Measurements from ENCODE around the gene AAGAB. TPM values are rescaled to one million over a fixed set of nuclear protein-coding genes. Genes with fewer than 3 reads are reported as not detected.

Gene AAGAB
- total and polyA plus RNA-seq, 2 donors (not counting 1 experiment from before 2014, with no cell fraction given): 9.4 to 25.0 TPM

- H3K36me3 ChIP-seq (replicated peaks in 1 of 2; ENCODE audit: control extremely low read depth in 1 of 2, control insufficient read depth in 1 of 2, extremely low read depth in 1 of 2, insufficient read depth in 2 of 2, low read length in 1 of 2): peaks cover 0 to 31% of the 10 kb centered on the region in 2 experiments
- H3K27me3 ChIP-seq (replicated peaks in 1 of 4; ENCODE audit: control extremely low read depth in 1 of 4, control insufficient read depth in 3 of 4, insufficient read depth in 4 of 4, low read length in 3 of 4): no peaks in the 10 kb centered on the region
- no peak overlapping the region for H3K27ac ChIP-seq (ENCODE audit: low read length in 2 of 2)
- H3K9ac ChIP-seq (ENCODE audit: low read length): no peak overlapping the region
- Mint-ChIP-seq H3K27ac (no peak overlapping the region), H3K9me3 (ENCODE audit: insufficient read depth) (no peaks in the 10 kb centered on the region), H3K4me1 (peaks cover 22% of the 10 kb centered on the region), H3K4me3 (no peak overlapping the region), H3K27me3 (no peaks in the 10 kb centered on the region)
- no peak overlapping the region for H3K4me3 ChIP-seq (ENCODE audit: control extremely low read depth in 1 of 5, extremely low read depth in 1 of 5, insufficient read depth in 1 of 5, low read depth in 2 of 5, low read length in 4 of 5)
- DNase-seq: no peak
- intact Hi-C loops (cut with micrococcal nuclease): no loop called here
- H3K4me1 ChIP-seq (ENCODE audit: control insufficient read depth in 2 of 2, insufficient read depth in 2 of 2, low read length in 2 of 2): peaks cover 6 to 13% of the 10 kb centered on the region in 2 donors
- no peak for ATAC-seq (ENCODE audit: low read depth)
- H2AFZ ChIP-seq (ENCODE audit: insufficient read depth, low read depth, low read length, poor library complexity, severe bottlenecking): no peak overlapping the region
- no peaks in the 10 kb centered on the region for H3K9me3 ChIP-seq (ENCODE audit: control extremely low read depth in 1 of 3, control insufficient read depth in 2 of 3, insufficient read depth in 1 of 3, low read length in 2 of 3)
- 100% methylated on average over 1 of the region's 4 CpGs for WGBS (ENCODE audit: insufficient coverage)
- ChIA-PET CTCF (no interaction called here), POLR2A (no interaction called here)
- no peaks in the 10 kb centered on the region for H4K20me1 ChIP-seq (ENCODE audit: control insufficient read depth, insufficient read depth, low read length, poor library complexity, severe bottlenecking)
- TF ChIP-seq CTCF (IDR thresholded peaks at IDR 0.05) (no peak), EZH2 (IDR thresholded peaks at IDR 0.05; ENCODE audit: borderline replicate concordance, insufficient read depth, low read depth, low read length, poor library complexity, severe bottlenecking) (no peak)
- H3K79me2 ChIP-seq (ENCODE audit: control insufficient read depth, insufficient read depth, low read length): no peaks in the 10 kb centered on the region
- no peak overlapping the region for H3K4me2 ChIP-seq (replicated peaks; ENCODE audit: low read depth, low read length, poor library complexity, severe bottlenecking)
Measured at GRCh38 chr15:67199391-67199790, 55.1 kb downstream of the AAGAB start.

GRCh38 chr15:67198157-67198754, 56.2 kb downstream of the AAGAB start:
- Histone ChIP-seq H3K9ac (ENCODE audit: low read length) (no peak overlapping the region), H3K4me1 (ENCODE audit: control insufficient read depth in 2 of 2, insufficient read depth in 2 of 2, low read length in 2 of 2) (peaks cover 6 to 13% of the 10 kb centered on the region in 2 donors), H3K9me3 (ENCODE audit: control extremely low read depth in 1 of 3, control insufficient read depth in 2 of 3, insufficient read depth in 1 of 3, low read length in 2 of 3) (no peaks in the 10 kb centered on the region), H3K36me3 (replicated peaks in 1 of 2; ENCODE audit: control extremely low read depth in 1 of 2, control insufficient read depth in 1 of 2, extremely low read depth in 1 of 2, insufficient read depth in 2 of 2, low read length in 1 of 2) (peaks cover 2 to 26% of the 10 kb centered on the region in 2 experiments), H4K20me1 (ENCODE audit: control insufficient read depth, insufficient read depth, low read length, poor library complexity, severe bottlenecking) (no peaks in the 10 kb centered on the region), H3K4me3 (ENCODE audit: control extremely low read depth in 1 of 5, extremely low read depth in 1 of 5, insufficient read depth in 1 of 5, low read depth in 2 of 5, low read length in 4 of 5) (no peak overlapping the region), H3K27ac (ENCODE audit: low read length in 2 of 2) (peak overlapping the region in 1 of 2 donors; percentile 24), H2AFZ (ENCODE audit: insufficient read depth, low read depth, low read length, poor library complexity, severe bottlenecking) (no peak overlapping the region), H3K27me3 (replicated peaks in 1 of 4; ENCODE audit: control extremely low read depth in 1 of 4, control insufficient read depth in 3 of 4, insufficient read depth in 4 of 4, low read length in 3 of 4) (no peaks in the 10 kb centered on the region), H3K79me2 (ENCODE audit: control insufficient read depth, insufficient read depth, low read length) (no peaks in the 10 kb centered on the region), H3K4me2 (replicated peaks; ENCODE audit: low read depth, low read length, poor library complexity, severe bottlenecking) (no peak overlapping the region)
- Mint-ChIP-seq H3K4me3 (no peak overlapping the region), H3K27ac (peak overlapping the region; percentile 42), H3K27me3 (no peaks in the 10 kb centered on the region), H3K4me1 (peaks cover 22% of the 10 kb centered on the region), H3K9me3 (ENCODE audit: insufficient read depth) (no peaks in the 10 kb centered on the region)
- peak; percentile 55 for DNase-seq
- intact Hi-C loops (cut with micrococcal nuclease): no loop called here
- no peak for TF ChIP-seq CTCF (IDR thresholded peaks at IDR 0.05)
- no peak for TF ChIP-seq EZH2 (IDR thresholded peaks at IDR 0.05; ENCODE audit: borderline replicate concordance, insufficient read depth, low read depth, low read length, poor library complexity, severe bottlenecking)
- peak; percentile 51 for ATAC-seq (ENCODE audit: low read depth)
- POLR2A ChIA-PET: no interaction called here
- CTCF ChIA-PET: interaction anchor here (0.7 kb wide), 1 partner anchor 439 kb away, joined by 3 read pairs; no protein-coding TSS in a partner anchor
- WGBS (ENCODE audit: insufficient coverage): 71% methylated on average over 7 of the region's 7 CpGs

All from B cell (primary cell).